ENCODE data around the gene DUSP9. TPM values are rescaled to one million over a fixed set of nuclear protein-coding genes. Genes with fewer than 3 reads are reported as not detected.
"Not testable (repeated sequence)": the region's sequence is repeated elsewhere in the genome, so short reads cannot be mapped to it uniquely, and the experiment has no call there.

DUSP9 gene
- total RNA-seq, 1 donor = not detected

GRCh38 chrX:153688506-153688905 lies 41.5 kb downstream of the DUSP9 start:
- H3K4me3 ChIP-seq (ENCODE audit: low read depth, low read length) = peak overlapping the region; percentile 45
- no peak for DNase-seq (ENCODE audit: low read depth)
- TF ChIP-seq CTCF (IDR thresholded peaks at IDR 0.05; ENCODE audit: insufficient read depth, low read depth, low read length) = no peak

GRCh38 chrX:153688911-153689590 lies 42.0 kb downstream of the DUSP9 start:
- peak; percentile 8 for DNase-seq (ENCODE audit: low read depth)
- peak overlapping the region; percentile 49 for H3K4me3 ChIP-seq (ENCODE audit: low read depth, low read length)
- TF ChIP-seq CTCF (IDR thresholded peaks at IDR 0.05; ENCODE audit: insufficient read depth, low read depth, low read length) = no peak

- H3K4me3 ChIP-seq (ENCODE audit: low read depth, low read length) = no peak overlapping the region
- DNase-seq (ENCODE audit: low read depth) = no peak
These were observed 42.9 kb downstream of the DUSP9 start for GRCh38 chrX:153689654-153690465.

GRCh38 chrX:153690466-153690865 lies 43.5 kb downstream of the DUSP9 start:
- no peak overlapping the region for H3K4me3 ChIP-seq (ENCODE audit: low read depth, low read length)
- no peak for DNase-seq (ENCODE audit: low read depth)
- no peak for TF ChIP-seq CTCF (IDR thresholded peaks at IDR 0.05; ENCODE audit: insufficient read depth, low read depth, low read length)

More at GRCh38 chrX:153689654-153690465, 42.9 kb downstream of the DUSP9 start:
- no peak for TF ChIP-seq CTCF (IDR thresholded peaks at IDR 0.05; ENCODE audit: insufficient read depth, low read depth, low read length)

- H3K4me3 ChIP-seq (ENCODE audit: low read depth, low read length); DNase-seq (ENCODE audit: low read depth): not testable (repeated sequence)
These were observed 44.2 kb downstream of the DUSP9 start for GRCh38 chrX:153691032-153691827.

GRCh38 chrX:153692003-153692402 lies 45.0 kb downstream of the DUSP9 start:
- no peak for DNase-seq (ENCODE audit: low read depth)
- no peak overlapping the region for H3K4me3 ChIP-seq (ENCODE audit: low read depth, low read length)
- TF ChIP-seq CTCF (IDR thresholded peaks at IDR 0.05; ENCODE audit: insufficient read depth, low read depth, low read length) = no peak
